HepG2 (cell line): Measurements from ENCODE around the gene CHRD. TPM values are rescaled to one million over a fixed set of nuclear protein-coding genes. Genes with fewer than 3 reads are reported as not detected.

Experiments used
- ATAC-seq: fragments of 200-7000 bp; cut with Tn5 transposase; 3 replicates; pipeline ENCODE4 v1.9.1; 2020; ENCODE audit warnings: mild to moderate bottlenecking, moderate library complexity
- BruUV-seq: library from RNA; stranded (reverse); fragments of 400-500 nt; replicated peaks from 2 replicates; lab custom pipeline; 2021; lab: Mats Ljungman, UMichigan
- CTCF ChIA-PET: fragments of 300-600 bp; formaldehyde crosslinking; extraction: SDS; loops from one replicate; lab custom pipeline; 2021; ENCODE audit warnings: low total read pairs, inconsistent platforms, low intra/inter-chr PET ratio; lab: Yijun Ruan, JAX
- POLR2A ChIA-PET: fragments of 350-600 bp; sonication (Branson Sonifier 250); formaldehyde crosslinking; loops from one replicate; lab custom pipeline; 2020; ENCODE audit warnings: antibody characterized with exemption, inconsistent platforms; lab: Yijun Ruan, JAX
- DNase-seq: peaks from one replicate; pipeline ENCODE4 v3.0.0-alpha.2; 2015; ENCODE audit warnings: low spot score
- FAIRE-seq: peaks from 3 replicates; lab custom pipeline; 2011; peaks lifted over from hg19 to GRCh38; lab: Jason Lieb, UNC
- H2AFZ ChIP-seq: one replicate; pipeline ENCODE4 v1.6.1; 2011; ENCODE audit warnings: low read length, inconsistent platforms
- H3K27ac ChIP-seq: fragments of 300-600 bp; 3 replicates; pipeline ENCODE4 v1.8.0; 2011; ENCODE audit warnings: mixed run types, mild to moderate bottlenecking, mixed read lengths, low read length, inconsistent platforms; ENCODE audit not compliant: insufficient read depth; ENCODE audit errors: extremely low read length
- H3K27me3 ChIP-seq, 2 experiments: fragments of 200-600 bp in 1 of 2; 2 replicates in 1 of 2; 3 replicates in 1 of 2; pipeline versions ENCODE4 v1.6.0 to v1.8.0; 2011; ENCODE audit warnings: low read length in 2 of 2, mild to moderate bottlenecking in 2 of 2, moderate library complexity in 2 of 2, inconsistent platforms in 1 of 2; ENCODE audit not compliant: insufficient read depth in 2 of 2, control insufficient read depth in 1 of 2
- H3K36me3 ChIP-seq, 2 experiments: fragments of 200-600 bp in 1 of 2; replicated peaks in 1 of 2; 2 replicates in 1 of 2; 3 replicates in 1 of 2; pipeline versions ENCODE4 v1.5.1 to v1.8.0; 2011; ENCODE audit warnings: low read length in 2 of 2, inconsistent platforms in 1 of 2; ENCODE audit not compliant: insufficient read depth in 2 of 2, control insufficient read depth in 1 of 2
- H3K4me1 ChIP-seq: 2 replicates; pipeline ENCODE4 v1.5.1; 2012; ENCODE audit warnings: low read length, inconsistent platforms; ENCODE audit not compliant: insufficient read depth
- H3K4me2 ChIP-seq: 2 replicates; pipeline ENCODE4 v1.6.0; 2011; ENCODE audit warnings: low read depth, low read length, inconsistent platforms
- H3K4me3 ChIP-seq, 3 experiments: fragments of 200-600 bp in 1 of 3; sonication (generic), shearing (Covaris generic) in 1 of 3; replicated peaks in 1 of 3; 2 replicates each; pipeline ENCODE4 v1.5.1; 2011 to 2016; ENCODE audit warnings: low read length in 3 of 3, inconsistent platforms in 2 of 3, low read depth in 2 of 3, mild to moderate bottlenecking in 2 of 3, control low read depth in 1 of 3, mixed read lengths in 1 of 3; ENCODE audit not compliant: insufficient read depth in 1 of 3
- H3K79me2 ChIP-seq: one replicate; pipeline ENCODE4 v1.6.1; 2011; ENCODE audit warnings: low read length, inconsistent platforms; ENCODE audit not compliant: insufficient read depth
- H3K9ac ChIP-seq: 2 replicates; pipeline ENCODE4 v1.6.0; 2011; ENCODE audit warnings: mild to moderate bottlenecking, low read depth, low read length, inconsistent platforms; ENCODE audit not compliant: insufficient read depth
- H3K9me3 ChIP-seq: 2 replicates; pipeline ENCODE4 v1.5.1; 2012; ENCODE audit warnings: mild to moderate bottlenecking, low read length
- H4K20me1 ChIP-seq: 2 replicates; pipeline ENCODE4 v1.6.0; 2011; ENCODE audit warnings: inconsistent platforms, mild to moderate bottlenecking, low read length, moderate library complexity; ENCODE audit not compliant: insufficient read depth
- KDM3A ChIP-seq: IDR thresholded peaks from 2 replicates; pipeline ENCODE4 v1.6.1; 2018; ENCODE audit warnings: low read depth, missing compliant biosample characterization
- MXI1 ChIP-seq: IDR thresholded peaks from 3 replicates; pipeline ENCODE4 v1.6.1; 2012; ENCODE audit warnings: low read depth, low read length, inconsistent platforms, borderline replicate concordance
- MZF1 ChIP-seq: sonication (generic); formaldehyde crosslinking; IDR thresholded peaks from 2 replicates; pipeline ENCODE4 v1.8.1; 2023; ENCODE audit warnings: mild to moderate bottlenecking, missing genetic modification reagents, borderline replicate concordance
- PHF21A ChIP-seq: sonication (generic); formaldehyde crosslinking; IDR thresholded peaks from 2 replicates; pipeline ENCODE4 v1.5.0; 2020; ENCODE audit warnings: mild to moderate bottlenecking, missing genetic modification reagents
- SPEN ChIP-seq: sonication (generic); formaldehyde crosslinking; IDR thresholded peaks from 2 replicates; pipeline ENCODE4 v1.5.1; 2020; ENCODE audit warnings: low read depth, mild to moderate bottlenecking, missing genetic modification reagents
- ZFP82 ChIP-seq: sonication (generic); formaldehyde crosslinking; IDR thresholded peaks from 2 replicates; pipeline ENCODE4 v1.5.1; 2020; ENCODE audit warnings: mild to moderate bottlenecking, missing genetic modification reagents, borderline replicate concordance
- ZNF724P ChIP-seq: sonication (generic); formaldehyde crosslinking; IDR thresholded peaks from 2 replicates; pipeline ENCODE4 v1.8.0; 2022; ENCODE audit warnings: missing genetic modification reagents, borderline replicate concordance
- WGBS: methylation state at CpG from one replicate; pipeline ENCODE4 v1.1.6; 2017; ENCODE audit warnings: low lambda C conversion rate; 5-methylcytosine and 5-hydroxymethylcytosine counted together
- in situ Hi-C: cut with HindIII; loops from 2 replicates; pipeline ENCODE4 v1.10.0; 2017; ENCODE audit warnings: low pct_unique_long_range_greater_than_20kb; ENCODE audit not compliant: extremely low pct_ligation_motif_present
- intact Hi-C: fragments of 100-400 bp; cut with micrococcal nuclease; formaldehyde crosslinking; loops from one replicate; pipeline ENCODE4 v1.10.0; 2022; ENCODE audit not compliant: unreplicated experiment
- polyA plus RNA-seq, 8 experiments: library from polyadenylated mRNA; depleted of rRNA in 3 of 8; stranded (reverse) in 7 of 8; unstranded in 1 of 8; fragments of >200 nt; fragmentation: Illumina TruSeq in 4 of 8; extraction: Trizol in 4 of 8; gene quantifications; 2 replicates each; pipeline versions ENCODE4 v1.2.1 to v1.2.3, GENCODE V29; 2011 to 2016; ENCODE audit warnings: low read depth in 4 of 8, missing spikeins in 1 of 8, mixed read lengths in 1 of 8; ENCODE audit not compliant: insufficient read depth in 1 of 8
- total RNA-seq, 5 experiments: library from RNA; depleted of rRNA; stranded (reverse); fragments of >200 nt; fragmentation: Illumina TruSeq; extraction: Trizol; gene quantifications; 2 replicates each; pipeline ENCODE4 v1.2.3, GENCODE V29; 2016; ENCODE audit warnings: low read depth in 1 of 5
- TF ChIP-seq, protein P1 (sequence below): sonication (generic); IDR thresholded peaks from 2 replicates; pipeline ENCODE4 v1.6.1; 2016; ENCODE audit warnings: low read depth, borderline replicate concordance
- TF ChIP-seq, protein P2 (sequence below): sonication (generic); formaldehyde crosslinking; IDR thresholded peaks from 2 replicates; pipeline ENCODE4 v1.4.0; 2020; ENCODE audit warnings: missing genetic modification reagents, borderline replicate concordance

The CHRD gene
- total and polyA plus RNA-seq, 2 of the 13 experiments (the other 11 are each of a cell fraction or from before 2014, with no cell fraction given), result 22.2 to 35.2 TPM

DNA sequence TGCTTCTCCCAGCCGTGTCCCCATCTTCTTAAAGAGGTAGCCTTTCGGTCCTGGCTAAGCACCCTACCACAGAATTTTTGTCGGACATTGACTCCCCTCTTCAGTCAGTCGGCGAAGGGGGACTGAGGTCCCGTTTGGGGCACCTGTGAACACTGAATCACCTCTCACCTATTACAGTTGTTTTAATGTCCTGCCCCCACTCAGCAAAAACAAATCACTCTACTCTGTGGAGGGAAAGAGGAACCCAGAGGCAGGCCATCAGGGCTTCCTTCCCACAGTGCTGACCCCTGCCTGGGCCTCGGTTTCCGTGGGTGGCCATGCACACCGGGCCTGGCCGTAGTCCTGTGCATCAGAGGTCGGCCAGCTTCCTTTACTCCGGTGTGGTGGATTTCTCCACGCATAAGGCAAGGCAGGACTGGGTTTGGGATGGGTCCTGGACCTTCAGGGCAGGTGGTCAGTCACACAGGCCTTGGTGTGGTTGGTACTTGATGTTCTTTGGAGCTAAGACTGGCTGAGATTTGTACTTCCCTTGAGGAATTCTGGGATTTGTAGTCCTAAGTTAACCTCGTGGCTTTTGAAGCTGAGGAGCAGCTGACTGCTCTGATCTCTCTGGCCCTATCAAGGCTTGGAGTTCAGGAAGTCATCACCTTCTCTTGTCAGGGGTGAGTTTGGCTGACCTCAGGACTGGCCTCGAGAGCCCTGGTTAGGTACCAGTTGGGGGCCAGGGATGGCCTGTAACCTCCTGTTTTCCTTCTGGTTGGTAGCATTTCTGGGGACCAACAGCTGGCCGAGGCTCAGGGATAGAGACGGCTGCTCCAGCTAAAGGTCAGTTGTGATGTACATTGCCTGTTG is 43.1 kb upstream of the CHRD start (continued):
- TF ChIP-seq, protein P1, sequence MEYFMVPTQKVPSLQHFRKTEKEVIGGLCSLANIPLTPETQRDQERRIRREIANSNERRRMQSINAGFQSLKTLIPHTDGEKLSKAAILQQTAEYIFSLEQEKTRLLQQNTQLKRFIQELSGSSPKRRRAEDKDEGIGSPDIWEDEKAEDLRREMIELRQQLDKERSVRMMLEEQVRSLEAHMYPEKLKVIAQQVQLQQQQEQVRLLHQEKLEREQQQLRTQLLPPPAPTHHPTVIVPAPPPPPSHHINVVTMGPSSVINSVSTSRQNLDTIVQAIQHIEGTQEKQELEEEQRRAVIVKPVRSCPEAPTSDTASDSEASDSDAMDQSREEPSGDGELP, result peak; percentile 52
- 0 out of 2 replicates have a peak, but pooled peaks have one; percentile 25 for TF ChIP-seq PHF21A (CRISPR knock-in tag)
- no peak for TF ChIP-seq MXI1

DNA sequence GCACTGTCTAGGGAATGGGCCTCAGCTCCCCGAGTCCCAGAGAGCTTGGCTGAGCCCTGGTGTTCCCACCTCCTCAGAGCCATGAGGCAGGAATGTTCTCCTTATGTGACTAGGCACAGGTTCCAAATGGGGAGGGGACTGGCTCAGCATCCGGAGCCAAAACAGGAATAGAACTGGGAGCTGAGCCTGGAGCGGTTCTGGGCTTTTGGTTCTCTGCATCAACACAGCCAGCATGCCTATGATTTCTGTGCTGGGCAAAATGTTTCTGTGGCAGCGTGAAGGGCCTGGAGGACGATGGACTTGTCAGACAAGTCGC is 42.5 kb upstream of the CHRD start, which contains the start of gene FAM131A:
FAM131A (plus strand) TSS at position 202 of the 316 bp plus-strand sequence; CDS start at position 233, 31 bp downstream.
- intact Hi-C loops, result no loop called here
- TF ChIP-seq KDM3A (CRISPR knock-in tag) (no peak), MZF1 (no peak), ZFP82 (CRISPR knock-in tag) (0 out of 2 replicates have a peak, but pooled peaks have one; percentile 7), SPEN (CRISPR knock-in tag) (0 out of 2 replicates have a peak, but pooled peaks have one; percentile 8), ZNF724P (CRISPR knock-in tag) (0 out of 2 replicates have a peak, but pooled peaks have one; percentile 6)
- TF ChIP-seq, protein P2, sequence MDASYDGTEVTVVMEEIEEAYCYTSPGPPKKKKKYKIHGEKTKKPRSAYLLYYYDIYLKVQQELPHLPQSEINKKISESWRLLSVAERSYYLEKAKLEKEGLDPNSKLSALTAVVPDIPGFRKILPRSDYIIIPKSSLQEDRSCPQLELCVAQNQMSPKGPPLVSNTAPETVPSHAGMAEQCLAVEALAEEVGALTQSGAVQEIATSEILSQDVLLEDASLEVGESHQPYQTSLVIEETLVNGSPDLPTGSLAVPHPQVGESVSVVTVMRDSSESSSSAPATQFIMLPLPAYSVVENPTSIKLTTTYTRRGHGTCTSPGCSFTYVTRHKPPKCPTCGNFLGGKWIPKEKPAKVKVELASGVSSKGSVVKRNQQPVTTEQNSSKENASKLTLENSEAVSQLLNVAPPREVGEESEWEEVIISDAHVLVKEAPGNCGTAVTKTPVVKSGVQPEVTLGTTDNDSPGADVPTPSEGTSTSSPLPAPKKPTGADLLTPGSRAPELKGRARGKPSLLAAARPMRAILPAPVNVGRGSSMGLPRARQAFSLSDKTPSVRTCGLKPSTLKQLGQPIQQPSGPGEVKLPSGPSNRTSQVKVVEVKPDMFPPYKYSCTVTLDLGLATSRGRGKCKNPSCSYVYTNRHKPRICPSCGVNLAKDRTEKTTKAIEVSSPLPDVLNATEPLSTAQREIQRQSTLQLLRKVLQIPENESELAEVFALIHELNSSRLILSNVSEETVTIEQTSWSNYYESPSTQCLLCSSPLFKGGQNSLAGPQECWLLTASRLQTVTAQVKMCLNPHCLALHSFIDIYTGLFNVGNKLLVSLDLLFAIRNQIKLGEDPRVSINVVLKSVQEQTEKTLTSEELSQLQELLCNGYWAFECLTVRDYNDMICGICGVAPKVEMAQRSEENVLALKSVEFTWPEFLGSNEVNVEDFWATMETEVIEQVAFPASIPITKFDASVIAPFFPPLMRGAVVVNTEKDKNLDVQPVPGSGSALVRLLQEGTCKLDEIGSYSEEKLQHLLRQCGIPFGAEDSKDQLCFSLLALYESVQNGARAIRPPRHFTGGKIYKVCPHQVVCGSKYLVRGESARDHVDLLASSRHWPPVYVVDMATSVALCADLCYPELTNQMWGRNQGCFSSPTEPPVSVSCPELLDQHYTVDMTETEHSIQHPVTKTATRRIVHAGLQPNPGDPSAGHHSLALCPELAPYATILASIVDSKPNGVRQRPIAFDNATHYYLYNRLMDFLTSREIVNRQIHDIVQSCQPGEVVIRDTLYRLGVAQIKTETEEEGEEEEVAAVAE (CRISPR knock-in tag), result no peak
- BruUV-seq, result no TSS peak
- Histone ChIP-seq H3K9ac (peak within 1 kb of the TSS; percentile 91), H2AFZ (no peak within 1 kb of the TSS), H3K4me1 (peaks cover 18% of the 10 kb centered on the region), H3K36me3 (peaks cover 17 to 33% of the 10 kb centered on the region in 2 experiments), H4K20me1 (peaks cover 19% of the 10 kb centered on the region; the same call in 1 of the 2 replicates), H3K9me3 (no peaks in the 10 kb centered on the region), H3K27ac (peak within 1 kb of the TSS; percentile 84), H3K79me2 (peaks cover 14% of the 10 kb centered on the region), H3K4me2 (peak within 1 kb of the TSS; percentile 94), H3K27me3 (no peaks in the 10 kb centered on the region; a peak in 1 of 5 replicates), H3K4me3 (peak within 1 kb of the TSS; percentile 67 to 94 (median 80))
- 92% methylated on average over 5 of the region's 6 CpGs for WGBS
- POLR2A ChIA-PET, result interaction anchor here (0.7 to 1.9 kb wide), 7 partner anchors 8 to 182 kb away, joined by 3 to 10 read pairs (median 5); partner anchors contain the start of genes CLCN2, DVL3 and POLR2H
- in situ Hi-C loops, result no loop called here
- ATAC-seq (no peak), DNase-seq (no peak), FAIRE-seq (no peak)
- CTCF ChIA-PET, result no interaction called here
